Measurements from ENCODE around the gene PRR5.

The PRR5 gene

DNA sequence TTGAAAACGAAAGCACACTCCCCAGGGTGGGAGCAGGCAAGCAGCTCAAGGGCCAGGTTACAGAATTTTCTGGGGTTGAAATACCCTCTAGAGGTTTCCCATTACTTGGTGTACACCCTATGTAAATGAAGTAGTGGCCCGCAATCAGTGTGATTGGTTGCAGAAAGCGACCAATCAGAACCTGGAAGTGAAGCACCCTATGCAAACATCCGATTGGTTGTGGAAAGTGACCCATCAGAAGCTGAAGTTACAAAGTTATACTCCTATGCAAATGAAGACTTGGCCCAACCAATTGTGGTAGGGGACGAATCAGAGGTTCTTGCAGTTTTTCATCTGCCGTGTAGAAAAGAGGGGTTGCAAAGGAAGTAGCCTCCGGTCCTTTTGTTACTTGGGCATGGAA lies 19.2 kb downstream of the PRR5 start:
- DNase-seq = no peak

DNA sequence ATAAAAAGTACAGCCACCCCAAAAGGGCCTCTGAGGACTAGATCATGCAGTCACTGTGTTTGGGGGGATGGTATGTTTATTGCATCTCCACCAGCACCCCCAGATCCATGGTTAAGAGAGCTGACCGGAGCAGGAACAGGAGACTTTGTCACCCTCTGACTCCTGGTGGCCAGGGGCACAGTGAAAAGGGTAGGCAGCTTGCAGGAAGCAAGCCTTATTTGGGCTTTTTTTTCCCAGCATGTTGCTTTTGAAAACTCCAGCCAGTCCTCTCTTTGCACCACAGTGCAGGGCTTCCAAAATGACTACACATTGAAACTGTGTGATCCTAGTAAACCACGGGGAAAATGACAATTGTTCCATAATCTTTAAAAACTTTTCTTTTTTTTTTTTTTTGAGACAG lies 20.6 kb downstream of the PRR5 start:
- DNase-seq = no peak

DNA sequence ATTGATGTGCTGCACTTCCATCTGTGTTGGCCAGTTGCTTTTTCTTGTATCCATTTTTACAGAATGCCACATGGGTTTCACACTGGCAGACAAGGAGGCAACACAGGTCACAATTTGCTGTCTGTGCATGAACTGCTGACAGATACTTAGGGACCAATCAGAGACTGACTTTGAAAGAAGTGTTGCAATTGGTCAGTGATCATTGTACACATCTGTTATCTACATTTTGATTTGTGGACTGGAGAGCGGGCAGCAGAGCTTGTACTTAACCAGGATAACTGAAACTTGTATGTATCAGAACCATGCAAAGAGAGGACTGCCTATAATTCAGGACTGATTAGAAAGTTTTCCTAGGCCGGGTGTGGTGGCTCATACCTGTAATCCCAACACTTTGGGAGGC lies 21.8 kb downstream of the PRR5 start:
- DNase-seq = no peak

DNA sequence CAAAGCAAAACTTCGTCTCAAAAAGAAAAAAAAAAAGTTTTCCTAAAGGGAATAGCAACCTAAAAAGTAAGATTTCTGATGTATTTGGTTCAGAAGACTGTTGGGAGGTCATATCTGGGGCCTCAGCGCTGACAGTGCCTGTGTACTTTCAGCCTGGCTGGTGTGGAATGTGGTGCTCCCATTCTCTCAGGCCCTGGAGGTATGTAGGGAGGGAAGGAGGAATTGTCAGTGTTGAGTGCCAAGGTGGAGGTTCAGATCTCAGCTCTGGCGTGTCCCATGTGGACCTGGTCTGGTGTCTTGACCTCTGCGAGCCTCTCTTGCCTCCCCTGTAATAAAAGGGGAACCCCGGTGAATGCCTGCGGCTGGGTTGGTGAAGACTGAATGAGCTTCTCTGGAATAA lies 22.4 kb downstream of the PRR5 start:
- DNase-seq = no peak

DNA sequence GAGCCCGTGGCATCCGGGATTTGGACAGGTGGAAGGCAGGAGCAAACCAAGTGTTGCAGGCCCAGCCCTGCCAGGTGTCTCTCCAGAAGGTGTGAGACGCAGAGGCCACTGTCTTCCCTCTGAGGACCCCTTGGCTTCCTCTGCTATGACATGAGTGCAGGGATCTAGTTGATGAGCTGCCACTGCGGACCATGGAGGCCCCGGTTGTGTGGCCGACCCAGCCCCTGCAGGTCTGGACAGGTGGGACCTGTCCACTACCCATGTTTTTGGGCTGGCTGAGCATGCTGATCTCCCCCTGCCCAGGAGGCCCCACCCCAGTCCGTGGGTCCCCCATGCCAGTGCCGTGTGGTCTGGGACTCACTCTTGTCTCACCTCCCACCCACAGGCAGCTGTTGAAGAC lies 22.9 kb downstream of the PRR5 start:
- no peak for DNase-seq

- DNase-seq = no peak
Measured at GRCh38 chr22:44726439-44726838, 24.4 kb downstream of the PRR5 start.

- no peak for DNase-seq
Measured at GRCh38 chr22:44727148-44727547, 25.1 kb downstream of the PRR5 start.

DNA sequence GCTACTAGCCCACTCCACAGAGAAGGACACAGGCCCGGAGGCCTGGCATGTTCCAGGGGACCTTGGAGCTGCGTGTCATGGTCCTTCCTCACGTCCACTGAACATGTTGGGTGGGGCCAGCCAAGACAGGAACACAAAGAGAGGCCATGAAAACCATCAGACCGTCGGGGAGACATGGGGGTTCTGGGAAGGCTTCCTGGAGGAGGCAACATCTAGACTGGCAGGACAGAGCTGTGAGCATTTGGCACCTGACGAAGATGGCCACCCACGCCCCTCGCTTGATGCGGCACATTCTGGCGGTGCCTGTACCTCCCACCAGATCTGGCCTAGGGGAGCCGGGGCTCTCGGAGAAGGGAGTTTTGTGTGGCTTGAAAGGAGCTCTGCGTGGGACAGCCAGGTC lies 25.7 kb downstream of the PRR5 start:
- no peak for DNase-seq

GRCh38 chr22:44728761-44729324 lies 26.8 kb downstream of the PRR5 start:
- no peak for DNase-seq

- no peak for DNase-seq
Measured at GRCh38 chr22:44729391-44730021, 27.5 kb downstream of the PRR5 start.

- DNase-seq = no peak
Measured at GRCh38 chr22:44730022-44730393, 28.0 kb downstream of the PRR5 start.

DNA sequence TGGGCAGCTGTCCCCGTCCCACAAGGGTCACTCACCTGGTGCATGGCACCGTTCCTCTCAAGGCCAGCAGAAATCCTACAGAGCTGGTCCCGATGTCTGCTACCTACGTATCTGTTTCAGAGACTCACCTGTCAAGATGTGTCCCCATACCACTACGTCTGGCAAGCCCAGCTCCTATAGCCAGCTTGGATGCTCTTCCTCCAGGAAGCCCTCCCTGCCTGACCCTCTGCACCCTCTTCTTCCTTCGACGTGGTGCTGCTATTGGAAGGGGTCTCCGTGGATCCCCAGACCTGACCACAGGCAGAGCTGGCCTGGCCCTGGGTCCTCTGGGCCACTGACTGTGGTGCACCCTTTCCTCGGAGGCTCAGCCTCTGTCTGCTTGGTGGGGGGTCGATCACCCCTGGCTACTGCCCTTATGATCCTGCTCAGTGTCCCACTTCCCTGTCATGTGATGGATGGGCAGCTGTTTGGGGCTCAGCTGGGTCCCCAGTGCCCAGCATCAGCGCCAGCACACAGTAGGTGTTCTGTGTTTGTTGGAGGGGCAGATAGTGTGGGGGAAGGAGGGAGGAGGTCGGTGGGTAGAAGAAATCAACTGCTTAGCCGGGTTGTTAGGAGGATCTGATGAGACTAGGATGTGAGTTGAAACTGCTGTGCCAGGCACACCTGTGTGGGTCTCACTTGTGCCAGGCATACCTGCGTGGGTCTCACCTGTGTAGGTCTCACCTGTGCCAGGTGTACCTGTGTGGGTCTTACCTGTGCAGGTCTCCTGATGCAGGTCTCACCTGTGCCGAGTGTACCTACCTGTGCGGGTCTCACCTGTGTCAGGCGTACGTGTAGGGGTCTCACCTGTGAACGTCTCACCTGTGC lies 28.7 kb downstream of the PRR5 start:
- DNase-seq = no peak

- DNase-seq = no peak
Measured at GRCh38 chr22:44731357-44731970, 29.5 kb downstream of the PRR5 start.

DNA sequence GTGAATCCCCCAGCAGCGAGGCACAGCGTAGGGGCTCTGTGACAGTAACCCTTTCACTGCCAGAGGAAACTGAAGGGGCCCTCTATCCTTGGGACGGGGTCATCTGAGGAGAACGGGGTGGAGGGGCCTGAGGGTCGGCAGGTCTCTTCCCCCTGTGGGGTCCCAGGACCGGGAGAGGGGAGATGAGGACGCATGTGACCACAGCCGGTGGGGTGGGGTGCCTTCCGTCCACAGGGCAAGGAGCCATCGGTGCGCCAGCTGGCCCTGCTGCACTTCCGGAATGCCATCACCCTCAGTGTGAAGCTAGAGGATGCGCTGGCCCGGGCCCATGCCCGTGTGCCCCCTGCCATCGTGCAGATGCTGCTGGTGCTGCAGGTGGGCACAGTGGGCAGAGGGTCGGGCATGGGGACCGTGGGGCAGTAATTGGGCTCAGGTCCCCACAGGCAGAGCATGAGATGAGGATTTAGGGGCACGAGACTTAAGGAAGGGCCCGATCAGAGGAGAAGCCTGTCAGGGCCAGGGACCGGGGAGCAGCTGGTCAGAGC lies 30.1 kb downstream of the PRR5 start:
- DNase-seq = no peak

DNA sequence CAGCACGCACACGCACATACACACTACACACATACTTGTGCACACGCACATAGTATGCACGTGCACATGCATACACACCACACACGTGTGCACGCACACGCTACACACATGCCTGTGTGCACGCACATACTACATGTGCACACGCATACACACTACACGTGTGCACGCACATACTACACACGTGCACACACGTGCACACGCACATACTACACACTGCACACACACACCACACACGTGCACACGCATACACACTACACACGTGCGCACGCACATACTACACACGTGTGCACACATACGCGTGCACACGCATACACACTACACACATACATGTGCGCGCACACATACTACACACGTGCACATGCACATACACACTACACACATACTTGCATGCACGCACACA lies 30.7 kb downstream of the PRR5 start:
- no peak for DNase-seq

- no peak for DNase-seq
Measured at GRCh38 chr22:44733426-44734106, 31.6 kb downstream of the PRR5 start.

DNA sequence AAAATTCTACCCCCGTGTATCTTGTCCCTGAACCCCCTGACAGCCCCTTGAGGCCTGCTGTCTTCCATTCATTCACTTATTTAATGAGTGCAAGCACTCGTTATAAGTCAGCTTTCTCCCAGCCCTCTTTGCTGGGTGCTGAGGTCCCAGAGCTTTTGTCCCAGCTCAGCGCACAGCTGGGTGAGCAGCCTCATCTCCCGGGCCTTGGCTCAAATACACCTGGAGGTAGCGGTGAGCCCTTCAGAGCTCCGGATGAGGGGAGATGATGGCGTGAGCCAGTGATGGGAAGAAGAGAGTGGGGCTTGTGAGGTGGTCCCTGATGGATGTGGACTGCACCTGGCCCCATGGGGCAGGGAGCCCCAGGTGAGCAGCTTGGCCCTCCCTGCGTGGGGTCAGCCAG lies 32.3 kb downstream of the PRR5 start:
- no peak for DNase-seq

GRCh38 chr22:44734801-44735517 lies 33.0 kb downstream of the PRR5 start:
- no peak for DNase-seq

- DNase-seq = peak; percentile 60
Measured at GRCh38 chr22:44735518-44736428, 33.8 kb downstream of the PRR5 start.

GRCh38 chr22:44736581-44737405 lies 34.8 kb downstream of the PRR5 start:
- DNase-seq = no peak
